ENCODE data around the gene USP47. TPM values are rescaled to one million over a fixed set of nuclear protein-coding genes. Genes with fewer than 3 reads are reported as not detected.

The USP47 gene
- total and polyA plus RNA-seq, 7 experiments from 2014 or later = 42.1 to 72.4 (median 59.1) TPM

GRCh38 chr11:11963067-11963466 is 121.3 kb downstream of the USP47 start:
- Histone ChIP-seq H3K4me3 (ENCODE audit: low read length) (no peak overlapping the region), H3K27me3 (ENCODE audit: control insufficient read depth in 2 of 2, insufficient read depth in 2 of 2, low read length in 2 of 2) (no peaks in the 10 kb centered on the region), H3K27ac (ENCODE audit: low read depth, low read length) (no peak overlapping the region), H3K36me3 (ENCODE audit: control insufficient read depth in 2 of 3, insufficient read depth in 3 of 3, low read length in 3 of 3) (peaks cover 0 to 3% (median 0%) of the 10 kb centered on the region in 3 experiments), H3K9me3 (ENCODE audit: control insufficient read depth in 2 of 3, low read length in 3 of 3) (no peaks in the 10 kb centered on the region), H3K4me1 (ENCODE audit: control insufficient read depth in 2 of 2, insufficient read depth in 2 of 2, low read length in 2 of 2) (peaks cover 24 to 26% of the 10 kb centered on the region in 2 donors)
- intact Hi-C loops (cut with micrococcal nuclease) = no loop called here
- peaks cover 0 to 18% (median 0%) of the 10 kb centered on the region in 5 donors for H3K27me3 Mint-ChIP-seq
- DNase-seq (no peak), ATAC-seq (no peak)
- peaks cover 31 to 52% (median 40%) of the 10 kb centered on the region in 7 donors for H3K4me1 Mint-ChIP-seq
- peaks cover 0 to 15% (median 0%) of the 10 kb centered on the region in 5 donors for H3K36me3 Mint-ChIP-seq
- ChIA-PET POLR2A (no interaction called here), CTCF (no interaction called here)
- H3K9me3 Mint-ChIP-seq = peaks cover 0 to 4% (median 0%) of the 10 kb centered on the region in 11 donors
- H3K4me3 Mint-ChIP-seq = no peak overlapping the region
- H3K27ac Mint-ChIP-seq = peak overlapping the region in 1 of 9 donors; percentile 20

- Mint-ChIP-seq H3K27me3 (peaks cover 0 to 18% (median 0%) of the 10 kb centered on the region in 5 donors), H3K36me3 (peaks cover 0 to 10% (median 0%) of the 10 kb centered on the region in 5 donors), H3K4me1 (peaks cover 27 to 45% (median 34%) of the 10 kb centered on the region in 7 donors), H3K4me3 (no peak overlapping the region), H3K27ac (peak overlapping the region in 2 of 9 donors; percentile 21 to 58), H3K9me3 (peaks cover 0 to 4% (median 0%) of the 10 kb centered on the region in 11 donors)
- H3K4me3 ChIP-seq (ENCODE audit: low read length) = no peak overlapping the region
- H3K36me3 ChIP-seq (ENCODE audit: control insufficient read depth in 2 of 3, insufficient read depth in 3 of 3, low read length in 3 of 3) = no peaks in the 10 kb centered on the region
- no peaks in the 10 kb centered on the region for H3K27me3 ChIP-seq (ENCODE audit: control insufficient read depth in 2 of 2, insufficient read depth in 2 of 2, low read length in 2 of 2)
- ATAC-seq = no peak
- H3K4me1 ChIP-seq (ENCODE audit: control insufficient read depth in 2 of 2, insufficient read depth in 2 of 2, low read length in 2 of 2) = peaks cover 24 to 26% of the 10 kb centered on the region in 2 donors
- no peaks in the 10 kb centered on the region for H3K9me3 ChIP-seq (ENCODE audit: control insufficient read depth in 2 of 3, low read length in 3 of 3)
- POLR2A ChIA-PET = no interaction called here
- no peak overlapping the region for H3K27ac ChIP-seq (ENCODE audit: low read depth, low read length)
- CTCF ChIA-PET = no interaction called here
- intact Hi-C loops (cut with micrococcal nuclease) = no loop called here
- no peak for DNase-seq
These were observed 122.3 kb downstream of the USP47 start for GRCh38 chr11:11963842-11964773.

- ChIA-PET POLR2A (no interaction called here), CTCF (interaction anchor here (0.6 kb wide), 1 partner anchor 107 kb away, joined by 3 read pairs; no protein-coding TSS in a partner anchor)
- no peaks in the 10 kb centered on the region for H3K9me3 ChIP-seq (ENCODE audit: control insufficient read depth in 2 of 3, low read length in 3 of 3)
- H3K4me1 Mint-ChIP-seq = peaks cover 24 to 39% (median 28%) of the 10 kb centered on the region in 7 donors
- no peak overlapping the region for H3K4me3 ChIP-seq (ENCODE audit: low read length)
- peaks cover 0 to 4% (median 0%) of the 10 kb centered on the region in 11 donors for H3K9me3 Mint-ChIP-seq
- ATAC-seq (no peak), DNase-seq (no peak)
- intact Hi-C loops (cut with micrococcal nuclease) = loop anchor here in 1 of 2 donors (5.0 kb wide), 1 partner anchor 167 kb away; no protein-coding TSS in a partner anchor
- no peaks in the 10 kb centered on the region for H3K36me3 ChIP-seq (ENCODE audit: control insufficient read depth in 2 of 3, insufficient read depth in 3 of 3, low read length in 3 of 3)
- peaks cover 0 to 18% (median 0%) of the 10 kb centered on the region in 5 donors for H3K27me3 Mint-ChIP-seq
- H3K27me3 ChIP-seq (ENCODE audit: control insufficient read depth in 2 of 2, insufficient read depth in 2 of 2, low read length in 2 of 2) = no peaks in the 10 kb centered on the region
- no peak overlapping the region for H3K4me3 Mint-ChIP-seq
- peaks cover 0 to 8% (median 0%) of the 10 kb centered on the region in 5 donors for H3K36me3 Mint-ChIP-seq
- H3K27ac Mint-ChIP-seq = peak overlapping the region in 1 of 9 donors; percentile 21
- no peak overlapping the region for H3K27ac ChIP-seq (ENCODE audit: low read depth, low read length)
- H3K4me1 ChIP-seq (ENCODE audit: control insufficient read depth in 2 of 2, insufficient read depth in 2 of 2, low read length in 2 of 2) = peaks cover 23 to 24% of the 10 kb centered on the region in 2 donors
These were observed 123.0 kb downstream of the USP47 start for GRCh38 chr11:11964774-11965150.

GRCh38 chr11:11965192-11965591 is 123.4 kb downstream of the USP47 start:
- H3K27ac ChIP-seq (ENCODE audit: low read depth, low read length) = no peak overlapping the region
- ATAC-seq = no peak
- peaks cover 19% of the 10 kb centered on the region in 2 donors for H3K4me1 ChIP-seq (ENCODE audit: control insufficient read depth in 2 of 2, insufficient read depth in 2 of 2, low read length in 2 of 2)
- POLR2A ChIA-PET = no interaction called here
- Mint-ChIP-seq H3K27me3 (peaks cover 0 to 18% (median 0%) of the 10 kb centered on the region in 5 donors), H3K9me3 (peaks cover 0 to 4% (median 0%) of the 10 kb centered on the region in 11 donors), H3K4me1 (peaks cover 20 to 34% (median 23%) of the 10 kb centered on the region in 7 donors), H3K4me3 (no peak overlapping the region), H3K27ac (peak overlapping the region in 1 of 9 donors; percentile 10), H3K36me3 (peaks cover 0 to 8% (median 0%) of the 10 kb centered on the region in 5 donors)
- no peaks in the 10 kb centered on the region for H3K36me3 ChIP-seq (ENCODE audit: control insufficient read depth in 2 of 3, insufficient read depth in 3 of 3, low read length in 3 of 3)
- intact Hi-C loops (cut with micrococcal nuclease) = loop anchor here in 1 of 2 donors (5.0 kb wide), 1 partner anchor 168 kb away; no protein-coding TSS in a partner anchor
- no peaks in the 10 kb centered on the region for H3K27me3 ChIP-seq (ENCODE audit: control insufficient read depth in 2 of 2, insufficient read depth in 2 of 2, low read length in 2 of 2)
- CTCF ChIA-PET = interaction anchor here (0.6 kb wide), 1 partner anchor 108 kb away, joined by 3 read pairs; no protein-coding TSS in a partner anchor
- no peak overlapping the region for H3K4me3 ChIP-seq (ENCODE audit: low read length)
- DNase-seq = no peak
- no peaks in the 10 kb centered on the region for H3K9me3 ChIP-seq (ENCODE audit: control insufficient read depth in 2 of 3, low read length in 3 of 3)

- H3K9me3 Mint-ChIP-seq = peaks cover 0 to 4% (median 0%) of the 10 kb centered on the region in 11 donors
- H3K4me3 Mint-ChIP-seq = no peak overlapping the region
- Histone ChIP-seq H3K4me3 (ENCODE audit: low read length) (no peak overlapping the region), H3K27ac (ENCODE audit: low read depth, low read length) (no peak overlapping the region), H3K9me3 (ENCODE audit: control insufficient read depth in 2 of 3, low read length in 3 of 3) (no peaks in the 10 kb centered on the region), H3K36me3 (ENCODE audit: control insufficient read depth in 2 of 3, insufficient read depth in 3 of 3, low read length in 3 of 3) (no peaks in the 10 kb centered on the region), H3K4me1 (ENCODE audit: control insufficient read depth in 2 of 2, insufficient read depth in 2 of 2, low read length in 2 of 2) (peaks cover 13% of the 10 kb centered on the region in 2 donors), H3K27me3 (ENCODE audit: control insufficient read depth in 2 of 2, insufficient read depth in 2 of 2, low read length in 2 of 2) (no peaks in the 10 kb centered on the region)
- intact Hi-C loops (cut with micrococcal nuclease) = loop anchor here (2.0 to 5.0 kb wide), 2 partner anchors 167 to 169 kb away; no protein-coding TSS in a partner anchor
- ATAC-seq (no peak), DNase-seq (no peak)
- ChIA-PET POLR2A (no interaction called here), CTCF (interaction anchor here (0.6 kb wide), 1 partner anchor 109 kb away, joined by 3 read pairs; no protein-coding TSS in a partner anchor)
- peaks cover 13 to 28% (median 17%) of the 10 kb centered on the region in 7 donors for H3K4me1 Mint-ChIP-seq
- H3K36me3 Mint-ChIP-seq = peaks cover 0 to 8% (median 0%) of the 10 kb centered on the region in 5 donors
- peaks cover 0 to 18% (median 0%) of the 10 kb centered on the region in 5 donors for H3K27me3 Mint-ChIP-seq
- H3K27ac Mint-ChIP-seq = peak overlapping the region in 2 of 9 donors; percentile 10 to 58
These were observed 124.0 kb downstream of the USP47 start for GRCh38 chr11:11965656-11966353.

GRCh38 chr11:11966354-11966741 is 124.6 kb downstream of the USP47 start:
- Mint-ChIP-seq H3K4me3 (no peak overlapping the region), H3K9me3 (peaks cover 0 to 4% (median 0%) of the 10 kb centered on the region in 11 donors), H3K36me3 (peaks cover 0 to 4% (median 0%) of the 10 kb centered on the region in 5 donors), H3K4me1 (peaks cover 9 to 23% (median 13%) of the 10 kb centered on the region in 7 donors), H3K27me3 (peaks cover 0 to 18% (median 0%) of the 10 kb centered on the region in 5 donors), H3K27ac (peak overlapping the region in 1 of 9 donors; percentile 58)
- DNase-seq = no peak
- Histone ChIP-seq H3K27ac (ENCODE audit: low read depth, low read length) (no peak overlapping the region), H3K27me3 (ENCODE audit: control insufficient read depth in 2 of 2, insufficient read depth in 2 of 2, low read length in 2 of 2) (no peaks in the 10 kb centered on the region), H3K4me3 (ENCODE audit: low read length) (no peak overlapping the region), H3K9me3 (ENCODE audit: control insufficient read depth in 2 of 3, low read length in 3 of 3) (no peaks in the 10 kb centered on the region), H3K4me1 (ENCODE audit: control insufficient read depth in 2 of 2, insufficient read depth in 2 of 2, low read length in 2 of 2) (peaks cover 8% of the 10 kb centered on the region in 2 donors), H3K36me3 (ENCODE audit: control insufficient read depth in 2 of 3, insufficient read depth in 3 of 3, low read length in 3 of 3) (no peaks in the 10 kb centered on the region)
- ATAC-seq = no peak
- CTCF ChIA-PET = interaction anchor here (1.1 kb wide), 1 partner anchor 76 kb away, joined by 3 read pairs; no protein-coding TSS in a partner anchor
- intact Hi-C loops (cut with micrococcal nuclease) = loop anchor here (2.0 to 5.0 kb wide), 2 partner anchors 168 to 169 kb away; no protein-coding TSS in a partner anchor
- POLR2A ChIA-PET = no interaction called here

Data from naive thymus-derived CD4-positive, alpha-beta T cell (primary cell).